Vagina (tissue), 2 donors: Measurements from ENCODE around the gene BTG3. TPM values are rescaled to one million over a fixed set of nuclear protein-coding genes. Genes with fewer than 3 reads are reported as not detected.
A peak's percentile ranks its signal among the peaks of the same experiment; 100 is the strongest.

Source experiments
- DNase-seq, 2 donors: peaks; one replicate each; pipeline ENCODE4 v3.0.0-alpha.2; 2017; ENCODE audit errors: extremely low spot score in 2 of 2
- H3K27ac ChIP-seq: fragments of 200-600 bp; sonication (generic); one replicate; pipeline ENCODE4 v1.5.1; 2019
- H3K27me3 ChIP-seq: fragments of 200-600 bp; sonication (generic); one replicate; pipeline ENCODE4 v1.5.1; 2019
- H3K36me3 ChIP-seq, 2 donors: fragments of 200-600 bp; sonication (generic); one replicate each; pipeline ENCODE4 v1.5.1; 2017 to 2019
- H3K4me1 ChIP-seq: fragments of 200-600 bp; sonication (generic); one replicate; pipeline ENCODE4 v1.5.1; 2019
- H3K4me3 ChIP-seq, 2 donors: fragments of 200-600 bp; sonication (generic); 1 replicate in 1 of 2; 2 replicates in 1 of 2; pipeline ENCODE4 v1.5.1; 2016 to 2019
- H3K9me3 ChIP-seq: fragments of 200-600 bp; sonication (generic); one replicate; pipeline ENCODE4 v1.5.1; 2019
- POLR2A ChIP-seq, 2 donors: fragments of 450-650 bp; IDR thresholded peaks; one replicate each; pipeline ENCODE4 v1.6.1; 2017; ENCODE audit warnings: antibody characterized with exemption in 2 of 2, mild to moderate bottlenecking in 2 of 2, moderate library complexity in 2 of 2
- POLR2AphosphoS5 ChIP-seq, 2 donors: sonication (generic); formaldehyde crosslinking; IDR thresholded peaks; one replicate each; pipeline ENCODE4 v1.9.0; 2017; ENCODE audit warnings: antibody characterized with exemption in 2 of 2, mild to moderate bottlenecking in 2 of 2, low read depth in 1 of 2; ENCODE audit not compliant: insufficient read depth in 1 of 2
- intact Hi-C: fragments of 100-400 bp; cut with DNase I; formaldehyde crosslinking; loops from one replicate; pipeline ENCODE4 v1.15.1; 2023
- total RNA-seq: library from RNA; depleted of rRNA; stranded (reverse); fragments of >200 nt; gene quantifications from one replicate; pipeline ENCODE4 v1.2.3, GENCODE V29; 2016
- TF ChIP-seq, protein P1 (sequence below), 3 experiments: fragments of 450-650 bp in 2 of 3; fragments of 200-600 bp in 1 of 3; sonication (generic) in 1 of 3; IDR thresholded peaks; one replicate each; pipeline ENCODE4 v1.5.1; 2017 to 2019; ENCODE audit warnings: antibody characterized with exemption in 3 of 3, mild to moderate bottlenecking in 2 of 3, moderate library complexity in 2 of 3

Gene BTG3
- total RNA-seq, 1 donor from 2014 or later, result 70.0 TPM

GRCh38 chr21:17631195-17631594 is 18.5 kb upstream of the BTG3 start:
- TF ChIP-seq POLR2AphosphoS5 (IDR thresholded peaks at IDR 0.05; ENCODE audit: insufficient read depth in 1 of 2, low read depth in 1 of 2), result peak in 1 of 2 donors; percentile 22
- TF ChIP-seq, protein P1, sequence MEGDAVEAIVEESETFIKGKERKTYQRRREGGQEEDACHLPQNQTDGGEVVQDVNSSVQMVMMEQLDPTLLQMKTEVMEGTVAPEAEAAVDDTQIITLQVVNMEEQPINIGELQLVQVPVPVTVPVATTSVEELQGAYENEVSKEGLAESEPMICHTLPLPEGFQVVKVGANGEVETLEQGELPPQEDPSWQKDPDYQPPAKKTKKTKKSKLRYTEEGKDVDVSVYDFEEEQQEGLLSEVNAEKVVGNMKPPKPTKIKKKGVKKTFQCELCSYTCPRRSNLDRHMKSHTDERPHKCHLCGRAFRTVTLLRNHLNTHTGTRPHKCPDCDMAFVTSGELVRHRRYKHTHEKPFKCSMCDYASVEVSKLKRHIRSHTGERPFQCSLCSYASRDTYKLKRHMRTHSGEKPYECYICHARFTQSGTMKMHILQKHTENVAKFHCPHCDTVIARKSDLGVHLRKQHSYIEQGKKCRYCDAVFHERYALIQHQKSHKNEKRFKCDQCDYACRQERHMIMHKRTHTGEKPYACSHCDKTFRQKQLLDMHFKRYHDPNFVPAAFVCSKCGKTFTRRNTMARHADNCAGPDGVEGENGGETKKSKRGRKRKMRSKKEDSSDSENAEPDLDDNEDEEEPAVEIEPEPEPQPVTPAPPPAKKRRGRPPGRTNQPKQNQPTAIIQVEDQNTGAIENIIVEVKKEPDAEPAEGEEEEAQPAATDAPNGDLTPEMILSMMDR (IDR thresholded peaks at IDR 0.05), result no peak
- no peaks in the 10 kb centered on the region for H3K4me1 ChIP-seq
- intact Hi-C loops, result no loop called here
- no peak overlapping the region for H3K4me3 ChIP-seq
- no peak overlapping the region for H3K27ac ChIP-seq
- H3K27me3 ChIP-seq, result no peaks in the 10 kb centered on the region
- DNase-seq, result no peak
- H3K36me3 ChIP-seq, result no peaks in the 10 kb centered on the region
- no peaks in the 10 kb centered on the region for H3K9me3 ChIP-seq

DNA sequence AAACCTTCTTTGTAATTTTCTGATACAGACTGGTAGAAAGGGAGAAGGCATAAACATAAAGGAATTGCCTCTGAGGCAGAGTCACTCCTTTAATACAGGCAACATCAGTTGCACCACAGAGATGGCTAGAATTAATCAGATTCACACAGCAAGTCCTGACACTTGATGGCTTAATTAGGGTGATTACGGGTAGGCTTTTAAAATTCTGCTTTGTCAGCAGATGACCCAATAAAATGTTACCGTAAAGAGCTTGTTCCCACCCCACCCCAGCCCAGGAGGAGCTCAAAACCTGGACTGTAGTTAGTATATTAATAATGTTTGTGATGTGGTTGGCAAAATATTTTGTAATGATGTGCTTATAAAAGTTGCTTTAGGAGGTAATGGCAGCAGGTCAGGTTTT is 9.3 kb upstream of the BTG3 start:
- no peak for DNase-seq
- no peak overlapping the region for H3K27ac ChIP-seq
- no peak for TF ChIP-seq POLR2A (IDR thresholded peaks at IDR 0.05)
- no peak for TF ChIP-seq POLR2AphosphoS5 (IDR thresholded peaks at IDR 0.05; ENCODE audit: insufficient read depth in 1 of 2, low read depth in 1 of 2)
- TF ChIP-seq, protein P1 (IDR thresholded peaks at IDR 0.05), result no peak
- H3K27me3 ChIP-seq, result no peaks in the 10 kb centered on the region
- no peak overlapping the region for H3K4me3 ChIP-seq
- intact Hi-C loops, result no loop called here
- peaks cover 5% of the 10 kb centered on the region for H3K4me1 ChIP-seq
- H3K36me3 ChIP-seq, result no peaks in the 10 kb centered on the region
- no peaks in the 10 kb centered on the region for H3K9me3 ChIP-seq

- intact Hi-C loops, result no loop called here
- peaks cover 11% of the 10 kb centered on the region for H3K4me1 ChIP-seq
- H3K9me3 ChIP-seq, result no peaks in the 10 kb centered on the region
- H3K27me3 ChIP-seq, result no peaks in the 10 kb centered on the region
- TF ChIP-seq POLR2A (IDR thresholded peaks at IDR 0.05) (no peak), POLR2AphosphoS5 (IDR thresholded peaks at IDR 0.05; ENCODE audit: insufficient read depth in 1 of 2, low read depth in 1 of 2) (no peak)
- TF ChIP-seq, protein P1 (IDR thresholded peaks at IDR 0.05), result no peak
- H3K27ac ChIP-seq, result no peak overlapping the region
- no peak for DNase-seq
- H3K4me3 ChIP-seq, result no peak overlapping the region
- no peaks in the 10 kb centered on the region for H3K36me3 ChIP-seq
Measured at GRCh38 chr21:17616831-17617230, 4.1 kb upstream of the BTG3 start.

- TF ChIP-seq POLR2AphosphoS5 (IDR thresholded peaks at IDR 0.05; ENCODE audit: insufficient read depth in 1 of 2, low read depth in 1 of 2) (no peak), POLR2A (IDR thresholded peaks at IDR 0.05) (no peak)
- TF ChIP-seq, protein P1 (IDR thresholded peaks at IDR 0.05), result no peak
- no peaks in the 10 kb centered on the region for H3K36me3 ChIP-seq
- no peaks in the 10 kb centered on the region for H3K27me3 ChIP-seq
- H3K4me1 ChIP-seq, result peaks cover 21% of the 10 kb centered on the region
- H3K9me3 ChIP-seq, result no peaks in the 10 kb centered on the region
- intact Hi-C loops, result no loop called here
- H3K4me3 ChIP-seq, result peak overlapping the region; percentile 74
- DNase-seq, result peak in 1 of 2 donors; percentile 91
- H3K27ac ChIP-seq, result peak overlapping the region; percentile 94
Measured at GRCh38 chr21:17613242-17613676, 558 bp upstream of the BTG3 start.

DNA sequence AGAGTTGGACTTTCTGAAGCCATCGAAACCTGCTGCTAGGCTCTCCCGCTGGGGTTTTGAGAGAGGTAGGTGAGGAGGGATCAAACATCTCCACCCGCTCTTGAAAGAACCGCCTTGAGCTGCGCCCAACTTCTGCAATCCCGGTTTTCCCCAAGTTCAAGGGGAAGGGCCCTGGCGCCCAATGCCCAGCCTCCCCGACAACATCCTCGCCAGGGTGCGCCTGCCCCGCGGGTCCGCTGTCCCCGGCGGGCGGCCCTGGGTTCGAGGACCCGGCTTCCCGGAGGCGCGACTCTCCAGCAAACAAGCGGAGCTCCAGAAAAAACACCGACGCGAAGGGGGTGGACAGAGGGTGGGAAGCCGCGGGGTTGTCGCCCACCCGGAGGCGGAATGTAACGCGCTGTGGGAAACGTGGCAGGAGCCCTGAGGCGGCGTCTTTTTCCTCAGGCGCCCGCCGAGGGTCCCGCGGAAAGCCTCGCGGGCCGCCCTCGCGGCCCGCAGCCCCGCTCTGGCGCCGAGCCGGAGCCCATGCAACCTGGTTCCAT is 607 bp downstream of the BTG3 start:
- H3K27ac ChIP-seq, result peak overlapping the region; percentile 94
- H3K9me3 ChIP-seq, result no peaks in the 10 kb centered on the region
- peaks cover 31% of the 10 kb centered on the region for H3K4me1 ChIP-seq
- intact Hi-C loops, result no loop called here
- peak overlapping the region; percentile 74 for H3K4me3 ChIP-seq
- no peak for DNase-seq
- H3K27me3 ChIP-seq, result no peaks in the 10 kb centered on the region
- no peaks in the 10 kb centered on the region for H3K36me3 ChIP-seq
- TF ChIP-seq, protein P1 (IDR thresholded peaks at IDR 0.05), result no peak
- TF ChIP-seq POLR2AphosphoS5 (IDR thresholded peaks at IDR 0.05; ENCODE audit: insufficient read depth in 1 of 2, low read depth in 1 of 2), result peak in 1 of 2 donors; percentile 49
